ENCODE data around the gene FJX1.

FJX1 gene

GRCh38 chr11:35617687-35618496 is at the start of gene FJX1:
TSS of gene FJX1 (plus strand) at chr11:35618460. CDS start at chr11:35618637, 177 bp downstream.
- peak; percentile 62 for DNase-seq

- DNase-seq, result no peak
Observed at GRCh38 chr11:35571696-35572095, 46.6 kb upstream of the FJX1 start.

DNA sequence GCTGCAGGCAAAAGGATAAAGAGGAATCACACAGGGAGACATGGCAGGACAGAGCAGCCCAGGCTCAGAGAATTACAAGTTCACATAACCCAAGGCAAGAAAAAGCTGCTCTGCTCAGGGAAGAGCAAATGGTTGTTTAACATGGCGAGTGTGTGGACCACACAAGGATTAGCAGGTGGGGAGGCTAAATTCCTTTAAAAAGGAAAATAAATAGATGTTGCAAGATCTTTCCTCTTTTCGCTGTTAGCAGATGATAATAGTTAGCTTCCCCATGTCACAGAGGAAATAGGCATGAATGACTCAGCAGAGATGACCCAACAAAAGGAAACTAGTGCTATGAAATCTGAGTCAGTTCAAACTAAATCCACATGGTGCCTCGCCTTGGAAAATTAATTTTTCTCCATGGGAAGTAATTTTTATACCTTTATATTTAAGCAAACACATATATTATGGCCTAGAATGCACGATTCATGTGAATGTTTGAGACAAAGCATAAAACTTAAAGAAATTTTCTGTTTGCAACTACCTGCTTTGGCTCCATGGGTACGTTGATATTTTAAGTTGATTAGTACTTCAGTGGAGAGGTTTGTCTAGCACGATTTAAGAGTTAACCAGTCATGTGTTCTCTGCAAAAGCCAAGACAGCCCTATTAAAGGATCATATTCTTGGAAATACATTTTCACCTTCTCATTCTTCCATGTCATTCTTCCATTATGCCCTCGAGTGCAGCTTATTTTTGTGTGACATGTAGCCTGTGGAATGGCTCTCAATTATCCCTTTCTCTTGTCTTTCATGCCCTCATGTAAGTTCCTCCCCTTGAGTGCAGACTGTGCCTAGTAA is 38.5 kb upstream of the FJX1 start:
- no peak for DNase-seq

- no peak for DNase-seq
Observed at GRCh38 chr11:35580397-35580781, 37.9 kb upstream of the FJX1 start.

GRCh38 chr11:35582033-35582432 is 36.2 kb upstream of the FJX1 start:
- DNase-seq, result no peak

DNA sequence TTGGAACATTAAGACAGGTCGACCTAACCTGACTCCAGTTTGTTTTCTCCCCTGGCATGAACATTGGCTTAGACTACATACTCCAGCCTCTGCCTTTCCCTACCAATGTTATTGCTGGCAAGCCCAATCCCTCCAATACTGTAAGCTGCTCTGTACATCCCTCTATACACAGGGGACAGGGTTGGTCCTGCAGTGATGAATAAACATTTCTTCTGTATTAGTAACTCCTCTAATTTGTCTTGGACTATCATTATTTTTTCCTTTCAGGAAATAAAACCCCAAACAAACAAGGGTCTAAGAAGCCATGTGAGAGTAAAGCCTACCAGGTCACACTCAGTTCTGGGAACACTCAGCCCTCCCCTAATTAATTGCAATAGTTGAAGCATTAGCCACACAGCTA is 35.1 kb upstream of the FJX1 start:
- DNase-seq, result no peak

GRCh38 chr11:35583843-35584242 is 34.4 kb upstream of the FJX1 start:
- DNase-seq, result no peak

GRCh38 chr11:35584321-35584720 is 33.9 kb upstream of the FJX1 start:
- DNase-seq, result no peak

- no peak for DNase-seq
Observed at GRCh38 chr11:35585416-35585815, 32.8 kb upstream of the FJX1 start.

DNA sequence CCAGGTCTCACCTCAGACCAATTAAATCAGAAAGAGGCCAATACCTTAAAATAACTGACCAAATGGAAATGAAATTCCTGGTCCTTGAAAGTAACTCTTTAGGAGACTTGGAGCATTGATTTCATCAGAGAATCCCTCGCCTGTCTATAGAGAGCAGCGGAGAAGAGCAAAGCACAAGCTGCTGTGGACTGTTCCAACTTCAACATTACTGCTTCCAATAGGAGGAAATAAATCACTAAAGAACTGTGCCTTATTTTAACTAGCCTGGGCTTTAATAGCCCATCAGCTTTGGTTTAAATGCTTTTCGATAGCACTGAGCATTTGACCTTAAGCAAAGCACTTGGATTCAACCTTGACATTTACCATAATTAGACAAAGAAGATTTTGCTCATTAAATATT is 32.0 kb upstream of the FJX1 start:
- DNase-seq, result no peak

DNA sequence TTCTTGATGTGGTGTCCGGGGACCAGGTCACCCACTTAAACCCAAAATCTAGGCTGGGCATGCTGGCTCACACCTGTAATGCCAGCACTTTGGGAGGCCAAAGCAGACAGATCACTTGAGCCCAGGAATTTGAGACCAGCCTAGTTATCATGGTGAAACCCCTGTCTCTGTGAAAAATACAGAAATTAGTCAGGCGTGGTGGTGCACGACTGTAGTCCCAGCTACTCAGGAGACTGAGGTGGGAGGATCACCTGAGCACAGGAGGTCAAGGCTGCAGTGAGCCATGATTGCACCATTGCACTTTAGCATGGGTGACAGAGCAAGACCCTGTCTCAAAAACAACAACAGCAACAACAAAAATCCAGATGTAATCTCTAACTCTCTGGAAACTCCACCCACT is 30.3 kb upstream of the FJX1 start:
- no peak for DNase-seq

DNA sequence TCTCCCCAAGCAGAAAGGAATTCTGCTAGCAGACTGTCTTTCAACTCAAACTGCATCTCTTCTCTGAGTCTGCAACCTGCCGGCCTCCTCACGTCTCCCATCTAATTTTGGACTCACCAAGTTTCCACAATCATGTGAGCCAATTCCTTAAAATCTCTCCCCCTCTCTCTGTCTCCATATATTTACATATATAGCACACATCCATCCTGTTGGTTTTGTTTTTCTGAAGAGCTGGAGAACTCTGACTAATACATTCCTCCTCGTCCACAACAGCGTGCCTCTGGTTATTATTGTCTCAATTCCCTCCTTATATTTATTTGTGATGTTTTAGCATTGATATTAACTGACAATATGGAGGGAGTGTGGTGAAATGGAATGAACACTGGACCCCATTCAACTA is 29.6 kb upstream of the FJX1 start:
- DNase-seq, result no peak

GRCh38 chr11:35589281-35589680 is 29.0 kb upstream of the FJX1 start:
- DNase-seq, result no peak

- DNase-seq, result no peak
Observed at GRCh38 chr11:35590412-35590811, 27.8 kb upstream of the FJX1 start.

DNA sequence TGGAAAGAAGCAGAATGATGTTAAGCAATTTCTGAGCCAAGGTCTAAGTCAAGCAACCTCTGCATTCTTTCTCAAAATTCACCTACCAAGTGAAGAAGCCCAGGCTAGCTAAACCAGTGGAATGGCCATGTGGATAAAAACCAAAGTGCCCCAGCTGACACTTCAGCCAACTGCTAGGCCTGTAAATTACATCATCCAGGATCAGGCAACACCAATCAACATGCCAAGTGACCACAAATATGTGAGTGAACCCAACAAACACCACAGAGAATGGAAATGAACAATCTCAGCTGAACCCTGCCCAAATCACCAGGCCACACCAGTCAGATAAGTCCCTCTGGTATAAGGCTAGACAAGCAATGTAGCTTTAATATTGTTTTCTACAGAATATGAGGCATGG is 25.1 kb upstream of the FJX1 start:
- DNase-seq, result no peak

DNA sequence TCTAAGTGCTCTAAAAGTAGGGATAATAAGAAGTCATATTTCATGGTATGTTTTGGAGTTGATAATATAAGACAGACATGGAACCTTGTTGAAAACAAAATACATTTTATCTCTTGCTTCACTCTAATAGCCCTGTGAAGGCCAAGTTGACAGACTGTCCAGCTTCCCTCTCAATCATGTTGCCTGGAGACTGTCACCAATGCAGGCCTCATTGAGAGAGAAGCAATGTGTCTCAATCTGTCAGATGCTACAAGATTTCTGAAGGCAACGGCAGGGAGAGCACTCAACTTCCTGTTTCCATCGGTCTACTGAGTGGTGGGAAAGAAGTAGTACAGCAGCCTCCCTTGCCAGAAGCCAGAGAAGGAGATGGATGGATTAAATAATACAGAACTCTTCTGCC is 23.6 kb upstream of the FJX1 start:
- DNase-seq, result no peak

- no peak for DNase-seq
Observed at GRCh38 chr11:35598254-35599125, 19.8 kb upstream of the FJX1 start.

GRCh38 chr11:35600331-35600838 is 17.9 kb upstream of the FJX1 start:
- no peak for DNase-seq

DNA sequence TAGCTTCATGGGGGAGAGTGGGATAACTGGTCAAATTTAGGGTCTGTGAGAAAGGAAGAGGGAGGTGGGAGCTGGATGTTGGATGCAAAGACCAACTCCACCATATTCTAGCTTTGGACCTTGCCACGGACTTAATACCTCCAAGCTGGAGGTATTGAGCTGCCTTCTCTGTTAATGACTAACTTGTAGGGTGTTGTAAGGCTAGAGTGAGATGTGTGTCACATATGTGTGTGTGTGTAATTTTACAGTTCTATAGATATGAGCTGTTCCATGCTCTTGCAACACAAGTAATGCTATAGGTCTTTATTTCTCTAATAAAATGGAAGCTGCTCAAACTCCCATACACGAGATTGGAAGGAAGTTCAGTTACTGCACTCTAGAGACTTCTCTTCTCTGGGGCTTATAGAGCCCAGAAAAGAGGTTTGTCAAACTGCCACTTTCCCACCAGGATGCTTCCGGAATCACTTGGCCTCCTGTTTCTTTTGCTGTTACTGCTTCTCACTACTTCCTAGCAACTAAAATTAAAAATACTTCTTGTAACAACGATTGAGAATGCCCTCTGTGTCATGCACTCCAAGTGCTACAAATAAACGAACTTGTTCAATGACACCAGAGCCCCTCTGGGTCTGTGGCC is 16.0 kb upstream of the FJX1 start:
- DNase-seq, result no peak

DNA sequence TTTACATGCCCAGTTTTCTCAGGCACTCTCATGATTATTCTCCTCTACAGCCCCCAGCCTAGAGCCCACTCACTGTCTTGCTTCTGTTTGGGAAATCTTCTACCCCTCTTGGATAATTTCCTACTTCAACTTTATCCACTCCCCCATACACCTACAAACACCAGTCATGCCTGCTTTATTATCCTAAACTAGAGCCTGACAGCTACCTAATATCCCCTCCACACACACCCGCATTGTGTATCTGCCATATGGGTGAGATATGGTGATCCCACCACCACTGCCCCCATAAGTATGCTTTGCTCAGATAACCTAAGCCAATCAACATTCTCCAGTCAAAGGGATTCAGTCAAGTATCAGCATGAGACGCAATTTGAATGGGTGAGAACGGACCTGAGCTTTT is 15.3 kb upstream of the FJX1 start:
- no peak for DNase-seq

DNA sequence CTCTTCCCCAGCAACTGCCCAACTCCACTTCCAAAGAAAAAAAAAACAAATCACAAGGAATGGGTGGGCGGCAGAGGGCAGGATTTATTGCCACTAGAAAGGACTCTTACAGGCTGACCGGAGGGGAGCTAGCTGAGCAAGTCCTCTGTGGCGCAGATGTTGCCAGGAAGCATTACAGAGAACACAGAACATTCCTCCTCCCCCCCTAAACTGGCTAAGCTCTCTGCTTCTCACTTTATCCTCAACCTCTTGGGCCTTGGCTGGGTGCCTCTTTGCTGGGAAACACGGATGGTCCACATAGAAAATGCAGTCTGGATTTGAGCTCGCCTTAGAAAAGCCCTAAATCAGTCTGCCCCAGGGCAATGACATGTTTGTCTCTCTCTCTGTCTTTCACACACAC is 12.6 kb upstream of the FJX1 start:
- DNase-seq, result no peak

GRCh38 chr11:35606206-35606605 is 12.1 kb upstream of the FJX1 start:
- DNase-seq, result no peak

DNA sequence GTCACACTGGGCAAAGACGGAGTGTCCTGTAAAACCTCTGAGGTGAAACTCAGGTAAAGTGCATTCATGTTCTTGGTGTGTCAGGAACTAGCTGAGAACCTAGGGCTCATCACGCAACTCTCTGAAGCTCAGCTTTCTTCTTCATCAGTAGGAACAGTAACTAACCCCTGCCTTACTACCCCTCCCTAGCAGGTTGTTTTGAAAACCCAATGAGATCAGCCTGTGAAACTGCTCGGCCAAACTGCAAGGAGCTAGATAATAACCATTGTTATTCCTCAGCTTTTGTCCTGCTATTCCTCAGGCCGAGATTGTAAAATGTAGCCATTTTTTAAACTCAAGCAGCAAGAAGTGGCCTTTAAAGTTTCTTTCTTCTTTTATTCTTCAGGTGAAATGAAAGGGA is 9.8 kb upstream of the FJX1 start:
- DNase-seq, result no peak

All from NCI-H345 (cell line).